Measurements from ENCODE around the gene NUMBL. TPM values are rescaled to one million over a fixed set of nuclear protein-coding genes. Genes with fewer than 3 reads are reported as not detected.

The NUMBL gene
- total RNA-seq, 4 donors from 2014 or later = 5.5 to 16.7 (median 14.1) TPM

- H3K4me1 ChIP-seq = peaks cover 21 to 24% of the 10 kb centered on the region in 2 donors
- no peak for DNase-seq
Measured at GRCh38 chr19:40724855-40725254, 34.4 kb upstream of the NUMBL start.

DNA sequence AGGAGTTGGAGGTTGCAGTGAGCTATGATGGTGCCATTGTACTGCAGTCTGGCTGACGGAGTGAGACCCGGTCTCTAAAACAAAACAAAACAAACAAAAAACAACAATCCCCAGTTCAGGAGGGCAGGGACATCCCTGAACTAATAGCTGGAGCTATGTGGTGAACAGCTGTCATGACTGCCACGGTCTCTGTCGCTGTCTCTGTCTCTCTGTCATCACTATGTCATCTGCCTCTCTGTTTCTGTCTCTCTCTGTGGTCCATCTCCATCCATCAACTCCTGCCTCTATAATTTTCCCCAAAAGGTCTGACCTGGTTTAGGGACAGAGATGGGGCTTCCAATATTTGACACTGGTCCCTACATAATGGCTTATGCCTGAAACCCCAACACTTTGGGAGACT, 33.9 kb upstream of the NUMBL start:
- H3K27ac ChIP-seq = peak overlapping the region in 2 of 4 donors; percentile 19 to 43
- no peaks in the 10 kb centered on the region for H3K27me3 ChIP-seq
- peaks cover 0 to 51% of the 10 kb centered on the region in 2 donors for H3K36me3 ChIP-seq
- intact Hi-C loops (cut with DNase I; ENCODE audit: low total_unique reads) = no loop called here
- in situ Hi-C loops (cut with MboI; ENCODE audit: low sequenced_read_pairs in 4 of 4) = no loop called here
- no peak for ATAC-seq
- peaks cover 26 to 30% of the 10 kb centered on the region in 2 donors for H3K4me1 ChIP-seq
- no peaks in the 10 kb centered on the region for H3K9me3 ChIP-seq
- TF ChIP-seq CTCF (IDR thresholded peaks at IDR 0.05 in 4 of 5, conservative IDR thresholded peaks at IDR 0.05 in 1 of 5) (no peak), POLR2A (IDR thresholded peaks at IDR 0.05) (no peak)
- DNase-seq = no peak
- H3K4me3 ChIP-seq = no peak overlapping the region

More at GRCh38 chr19:40724855-40725254, 34.4 kb upstream of the NUMBL start:
- H3K27ac ChIP-seq = peak overlapping the region in 1 of 4 donors; percentile 31
- peaks cover 0 to 57% of the 10 kb centered on the region in 2 donors for H3K36me3 ChIP-seq
- TF ChIP-seq CTCF (IDR thresholded peaks at IDR 0.05 in 4 of 5, conservative IDR thresholded peaks at IDR 0.05 in 1 of 5) (no peak), POLR2A (IDR thresholded peaks at IDR 0.05) (no peak)
- no peak for ATAC-seq
- no peaks in the 10 kb centered on the region for H3K9me3 ChIP-seq
- intact Hi-C loops (cut with DNase I; ENCODE audit: low total_unique reads) = no loop called here
- H3K27me3 ChIP-seq = no peaks in the 10 kb centered on the region
- in situ Hi-C loops (cut with MboI; ENCODE audit: low sequenced_read_pairs in 4 of 4) = no loop called here
- H3K4me3 ChIP-seq = no peak overlapping the region

DNA sequence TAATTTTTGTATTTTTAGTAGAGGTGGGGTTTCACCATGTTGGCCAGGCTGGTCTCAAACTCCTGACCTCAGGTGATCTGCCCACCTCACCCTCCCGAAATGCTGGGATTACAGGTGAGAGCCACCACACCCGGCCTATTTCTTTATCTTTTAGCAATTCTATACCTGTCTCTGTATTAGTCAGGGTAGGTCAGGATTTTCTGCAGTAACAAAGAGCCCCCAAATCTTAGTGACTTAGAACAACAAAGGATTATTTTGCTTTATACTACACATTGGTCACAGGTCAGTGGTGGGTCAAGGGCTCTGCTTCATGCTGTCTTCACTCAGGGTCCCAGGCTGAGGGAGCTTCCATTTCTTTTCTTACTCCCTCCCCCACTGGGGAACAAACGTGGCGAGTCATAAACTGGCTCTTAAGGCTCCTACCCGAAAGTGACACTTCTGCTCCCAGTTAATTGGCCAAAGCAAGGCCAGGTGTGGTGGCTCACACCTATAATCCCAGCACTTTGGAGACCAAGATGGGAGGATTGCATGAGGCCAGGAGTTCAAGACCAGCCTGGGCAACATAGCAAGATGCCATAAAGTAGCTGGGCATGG, 33.3 kb upstream of the NUMBL start:
- peaks cover 30% of the 10 kb centered on the region in 2 donors for H3K4me1 ChIP-seq
- peak overlapping the region in 2 of 4 donors; percentile 19 to 43 for H3K27ac ChIP-seq
- DNase-seq (no peak), ATAC-seq (no peak)
- in situ Hi-C loops (cut with MboI; ENCODE audit: low sequenced_read_pairs in 4 of 4) (no loop called here), intact Hi-C loops (cut with DNase I; ENCODE audit: low total_unique reads) (no loop called here)
- peaks cover 0 to 46% of the 10 kb centered on the region in 2 donors for H3K36me3 ChIP-seq
- no peak overlapping the region for H3K4me3 ChIP-seq
- TF ChIP-seq CTCF (IDR thresholded peaks at IDR 0.05 in 4 of 5, conservative IDR thresholded peaks at IDR 0.05 in 1 of 5) (no peak), POLR2A (IDR thresholded peaks at IDR 0.05) (no peak)
- no peaks in the 10 kb centered on the region for H3K9me3 ChIP-seq
- no peaks in the 10 kb centered on the region for H3K27me3 ChIP-seq

GRCh38 chr19:40721936-40722661, 31.6 kb upstream of the NUMBL start:
- DNase-seq (peak in 1 of 2 donors; percentile 46), ATAC-seq (no peak)
- peak overlapping the region; percentile 14 to 64 (median 32) for H3K4me3 ChIP-seq
- in situ Hi-C loops (cut with MboI; ENCODE audit: low sequenced_read_pairs in 4 of 4) = no loop called here
- TF ChIP-seq POLR2A (IDR thresholded peaks at IDR 0.05) = no peak
- no peak for TF ChIP-seq CTCF (IDR thresholded peaks at IDR 0.05 in 4 of 5, conservative IDR thresholded peaks at IDR 0.05 in 1 of 5)
- H3K4me1 ChIP-seq = peaks cover 30 to 33% of the 10 kb centered on the region in 2 donors
- H3K27me3 ChIP-seq = no peaks in the 10 kb centered on the region
- intact Hi-C loops (cut with DNase I; ENCODE audit: low total_unique reads) = no loop called here
- H3K9me3 ChIP-seq = no peaks in the 10 kb centered on the region
- peak overlapping the region; percentile 89 to 98 (median 92) for H3K27ac ChIP-seq
- H3K36me3 ChIP-seq = peaks cover 0 to 29% of the 10 kb centered on the region in 2 donors

All from gastrocnemius medialis (tissue), 4 donors.